Measurements from ENCODE around the gene ACAP2.
"Not testable (repeated sequence)": the region's sequence is repeated elsewhere in the genome, so short reads cannot be mapped to it uniquely, and the experiment has no call there.

ACAP2 gene

DNA sequence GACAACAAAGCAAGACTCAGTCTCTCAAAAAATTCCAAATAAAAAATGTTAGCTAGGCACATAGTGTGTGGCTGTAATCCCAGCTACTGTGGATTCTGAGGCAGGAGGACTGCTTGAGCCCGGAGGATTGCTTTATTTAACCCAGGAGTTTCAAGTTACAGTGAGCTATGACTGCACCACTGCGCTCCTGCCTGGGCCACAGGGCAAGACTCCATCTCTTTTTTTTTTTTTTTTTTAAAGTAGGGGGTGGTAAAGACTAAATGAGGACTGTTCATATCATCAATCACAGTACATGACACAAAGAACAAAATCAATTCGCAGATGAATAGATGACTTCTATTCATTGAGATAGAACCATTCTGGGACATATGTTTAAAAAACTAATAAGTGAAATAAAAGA lies 48.1 kb downstream of the ACAP2 start:
- in situ Hi-C loops (cut with MboI; ENCODE audit: low sequenced_read_pairs), result no loop called here

DNA sequence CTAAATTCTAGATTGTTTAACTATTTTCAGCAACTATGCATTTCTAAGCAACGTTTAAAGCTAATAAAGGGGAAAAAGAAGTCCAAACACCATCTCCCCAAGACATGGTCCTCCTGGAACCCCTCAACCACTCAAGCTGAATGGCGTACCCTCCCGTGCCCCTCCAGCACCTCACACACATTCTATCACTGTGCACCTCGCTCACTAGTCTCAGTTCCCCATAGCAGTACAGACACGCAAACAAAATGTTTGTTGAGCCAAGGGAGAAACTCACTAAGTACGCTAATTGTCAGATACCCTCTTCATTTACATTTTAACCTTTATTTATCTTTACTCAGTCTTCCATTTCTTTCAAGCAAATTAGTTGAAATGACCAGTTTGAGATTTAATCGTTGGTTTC lies 48.8 kb downstream of the ACAP2 start:
- in situ Hi-C loops (cut with MboI; ENCODE audit: low sequenced_read_pairs), result no loop called here

DNA sequence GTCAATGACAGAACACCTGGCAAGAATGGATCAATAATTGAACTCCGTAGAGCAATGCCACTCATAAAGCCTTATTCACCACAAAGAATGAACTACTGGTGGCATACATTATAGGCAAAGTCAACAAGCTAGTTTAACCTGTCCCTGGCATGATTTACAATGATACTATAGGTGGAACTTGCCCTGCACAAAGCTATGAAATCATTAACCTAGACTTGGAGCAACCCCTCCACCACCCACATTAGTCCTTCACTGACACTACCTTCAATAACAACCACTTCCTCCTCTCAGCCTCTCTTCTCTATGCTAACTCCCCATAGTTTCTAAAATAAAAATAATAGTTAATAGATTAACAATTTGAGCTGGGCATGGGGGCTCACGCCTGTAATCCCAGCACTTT lies 54.4 kb downstream of the ACAP2 start:
- in situ Hi-C loops (cut with MboI; ENCODE audit: low sequenced_read_pairs), result no loop called here

DNA sequence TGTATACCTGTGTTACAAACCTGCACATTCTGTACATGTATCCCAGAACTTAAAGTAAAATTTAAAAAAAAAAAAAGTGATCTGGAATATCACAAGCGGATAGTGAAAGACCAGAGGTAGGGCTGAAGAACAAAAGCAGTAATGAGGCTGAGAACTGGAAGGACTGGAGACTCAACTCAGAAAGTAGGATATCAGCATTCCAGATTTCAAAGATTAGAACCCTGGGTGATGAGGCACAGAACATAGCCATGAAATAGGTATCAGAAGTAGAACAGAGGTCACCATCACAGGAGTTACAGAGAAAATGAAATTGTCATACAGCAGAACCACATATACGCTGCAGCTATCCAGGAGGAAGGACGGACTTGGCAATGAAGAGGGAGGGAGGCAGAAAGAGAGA lies 56.1 kb downstream of the ACAP2 start:
- in situ Hi-C loops (cut with MboI; ENCODE audit: low sequenced_read_pairs), result no loop called here

DNA sequence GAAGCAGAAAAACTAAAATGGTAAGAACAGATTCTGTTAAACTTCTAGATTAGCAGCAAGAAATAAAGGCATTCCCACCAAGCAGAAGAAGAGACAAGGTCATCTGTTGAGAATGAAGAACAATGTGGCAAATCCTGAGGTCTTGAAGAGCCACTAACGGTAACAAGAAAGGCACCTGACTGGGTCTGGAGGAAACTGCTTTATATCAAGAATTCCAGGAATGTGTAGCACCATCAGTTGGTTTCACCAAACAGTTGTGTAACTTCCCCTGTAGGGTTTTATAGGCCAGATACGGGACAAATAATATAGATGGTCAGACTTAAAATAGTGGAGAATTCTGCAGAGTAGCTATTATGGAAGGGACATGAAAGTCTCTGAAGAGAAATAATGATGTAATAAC lies 57.3 kb downstream of the ACAP2 start:
- in situ Hi-C loops (cut with MboI; ENCODE audit: low sequenced_read_pairs), result no loop called here

DNA sequence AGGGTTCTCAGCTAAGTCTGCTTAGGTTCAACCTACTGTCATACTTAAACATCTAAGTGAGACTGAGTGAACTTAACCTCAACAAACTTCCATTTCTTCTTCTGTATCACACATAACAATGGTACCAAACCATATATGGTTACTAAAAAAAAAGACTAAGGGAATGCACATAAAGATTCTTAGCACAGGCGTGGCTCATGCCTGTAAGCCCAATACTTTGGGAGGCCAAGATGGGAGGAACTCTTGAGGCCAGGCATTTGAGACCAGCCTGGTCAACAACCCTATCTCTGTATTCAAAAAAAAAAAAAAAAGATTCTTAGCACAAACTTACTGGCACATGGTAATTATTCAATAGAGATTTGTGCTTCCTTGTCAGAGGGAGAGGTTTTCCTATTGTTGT lies 57.9 kb downstream of the ACAP2 start:
- in situ Hi-C loops (cut with MboI; ENCODE audit: low sequenced_read_pairs), result no loop called here

DNA sequence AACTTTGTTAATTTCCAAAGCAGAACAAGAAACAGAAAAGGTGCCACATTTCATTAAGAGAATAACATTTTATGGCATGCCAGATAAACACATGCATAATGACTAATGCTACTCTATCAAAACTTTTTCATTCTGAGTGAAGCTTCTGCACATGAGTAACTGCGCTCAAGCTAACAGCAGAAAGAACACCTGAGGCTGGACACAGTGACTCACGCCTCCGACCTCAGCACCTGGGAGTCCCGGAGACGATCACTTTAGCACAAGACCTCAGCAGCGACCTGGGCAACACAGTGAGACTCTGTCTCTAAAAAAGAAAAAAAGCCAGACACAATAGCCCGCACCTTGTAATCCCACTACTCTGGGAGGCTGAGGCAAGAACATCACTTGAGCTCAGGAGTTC lies 70.6 kb downstream of the ACAP2 start:
- in situ Hi-C loops (cut with MboI; ENCODE audit: low sequenced_read_pairs), result no loop called here

DNA sequence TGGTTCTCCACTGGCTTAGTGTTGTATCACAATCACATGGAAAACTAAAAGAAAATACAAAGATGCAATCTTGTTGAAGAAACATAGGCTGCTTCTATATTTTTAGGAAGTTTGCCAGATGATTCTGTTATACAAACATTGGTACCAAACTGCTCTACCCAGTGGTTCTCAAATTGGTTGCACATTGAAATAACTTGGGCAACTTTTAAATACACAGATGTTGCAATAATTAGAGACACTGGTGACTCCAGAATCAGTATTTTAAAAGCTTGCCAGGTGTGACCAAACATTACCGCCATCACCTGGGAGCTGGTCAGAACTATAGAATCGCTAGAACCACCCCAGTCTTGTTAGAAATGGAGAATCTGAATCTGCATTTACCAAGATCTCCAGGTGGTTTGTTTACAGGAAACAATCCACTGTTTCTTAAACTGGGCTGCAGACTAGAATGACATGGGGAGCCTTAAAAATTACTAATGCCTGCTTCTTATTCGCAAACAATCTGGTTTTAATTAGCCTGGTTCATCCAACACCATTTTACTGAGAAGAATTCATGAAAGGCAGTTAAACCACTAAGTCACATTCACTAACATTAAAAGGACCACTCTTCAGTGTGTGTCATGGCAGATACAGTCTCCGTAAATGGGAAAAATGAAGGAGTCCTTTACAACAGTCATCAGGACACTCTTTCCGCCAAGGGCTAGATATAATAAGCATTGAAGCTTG lies 76.5 kb downstream of the ACAP2 start:
- in situ Hi-C loops (cut with MboI; ENCODE audit: low sequenced_read_pairs), result no loop called here

DNA sequence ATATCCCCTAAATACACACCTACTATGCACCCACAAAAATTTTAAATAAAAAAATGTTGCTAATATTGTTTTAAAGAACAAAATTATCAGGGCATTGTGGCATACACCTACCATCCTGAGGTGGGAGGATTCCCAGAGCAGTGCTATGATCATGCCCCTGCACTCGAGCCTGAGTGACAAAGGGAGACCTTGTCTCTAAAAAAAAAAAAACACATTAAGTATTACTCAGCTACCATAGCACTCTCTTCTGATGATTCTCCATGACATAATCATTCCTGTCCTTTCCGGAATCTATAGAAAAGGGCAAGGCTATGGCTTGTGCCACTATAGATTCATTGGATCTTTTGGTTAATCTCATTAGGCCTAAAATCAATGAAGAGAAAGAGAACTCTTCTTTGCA lies 77.4 kb downstream of the ACAP2 start:
- in situ Hi-C loops (cut with MboI; ENCODE audit: low sequenced_read_pairs), result no loop called here

DNA sequence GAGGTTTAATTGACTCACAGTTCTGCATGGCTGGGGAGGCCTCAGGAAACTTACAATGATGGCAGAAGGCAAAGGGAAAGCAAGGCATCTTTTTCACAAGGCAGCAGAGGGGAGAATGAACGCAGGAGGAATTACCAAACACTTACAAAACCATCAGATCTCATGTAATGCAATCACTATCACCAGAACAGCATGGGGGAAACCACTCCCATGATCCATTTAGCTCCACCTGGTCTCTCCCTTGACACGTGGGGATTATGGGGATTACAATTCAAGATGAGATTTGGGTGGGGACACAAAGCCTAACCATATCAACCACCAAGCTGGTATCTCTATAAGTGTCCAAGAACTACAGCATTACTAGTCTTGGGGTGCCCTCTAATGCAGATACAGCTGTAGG lies 85.0 kb downstream of the ACAP2 start:
- in situ Hi-C loops (cut with MboI; ENCODE audit: low sequenced_read_pairs), result not testable (repeated sequence)

DNA sequence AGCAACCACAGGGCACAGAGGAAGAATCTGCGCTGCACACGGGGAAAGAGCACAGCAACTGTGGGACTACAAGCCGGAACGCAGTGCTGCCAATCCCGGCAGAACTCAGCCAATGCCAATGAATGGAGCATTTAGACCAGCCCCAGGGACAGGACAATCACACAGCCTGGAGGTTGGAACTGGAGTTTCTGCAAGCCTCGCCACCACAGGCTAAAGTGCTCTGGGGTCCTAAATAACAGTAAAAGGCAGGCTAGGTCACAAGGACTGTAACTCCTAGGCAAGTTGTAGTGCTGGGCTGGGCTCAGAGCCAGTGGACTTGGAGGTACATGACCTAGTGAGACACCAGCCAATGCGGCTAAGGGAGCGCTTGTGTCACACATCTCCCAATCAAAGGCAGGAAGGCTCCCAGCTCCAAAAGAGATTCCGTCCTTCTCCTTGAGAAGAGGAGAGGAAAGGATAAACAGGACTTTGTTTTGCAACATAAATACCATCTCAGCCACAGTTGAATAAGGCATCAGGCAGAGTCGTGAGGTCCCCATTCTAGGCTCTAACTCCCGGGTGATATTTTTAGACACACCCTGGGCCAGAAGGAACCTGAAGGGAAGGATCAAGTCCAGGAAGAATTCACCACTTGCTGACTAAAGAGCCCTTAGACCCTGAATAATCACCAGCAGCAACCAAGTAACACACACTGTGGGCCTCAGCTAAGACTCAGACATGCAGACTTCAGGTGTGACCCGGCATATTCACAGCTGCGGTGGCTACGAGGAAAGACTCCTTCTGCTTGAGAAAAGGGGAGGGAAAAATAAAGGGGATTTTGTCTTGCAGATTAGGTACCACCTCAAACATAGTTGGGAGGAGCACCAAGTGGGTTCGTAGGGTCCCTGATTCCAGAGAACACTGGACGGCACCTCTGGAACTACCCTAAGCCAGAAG lies 86.4 kb downstream of the ACAP2 start:
- in situ Hi-C loops (cut with MboI; ENCODE audit: low sequenced_read_pairs), result no loop called here

DNA sequence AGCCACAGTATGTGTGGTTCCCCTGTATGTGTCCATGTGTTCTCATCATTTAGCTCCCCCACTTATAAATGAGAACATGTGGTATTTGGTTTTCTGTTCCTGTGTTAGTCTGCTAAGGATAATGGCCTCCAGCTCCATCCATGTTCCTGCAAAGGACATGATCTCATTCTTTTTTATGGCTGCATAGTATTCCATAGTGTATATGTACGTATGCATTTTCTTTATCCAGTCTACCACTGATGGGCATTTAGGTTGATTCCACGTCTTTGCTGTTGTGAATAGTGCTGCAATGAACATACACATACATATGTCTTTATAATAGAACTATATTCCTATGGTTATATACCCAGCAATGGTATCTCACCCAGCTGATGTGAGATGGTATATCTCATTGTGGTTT lies 88.8 kb downstream of the ACAP2 start:
- in situ Hi-C loops (cut with MboI; ENCODE audit: low sequenced_read_pairs), result not testable (repeated sequence)

DNA sequence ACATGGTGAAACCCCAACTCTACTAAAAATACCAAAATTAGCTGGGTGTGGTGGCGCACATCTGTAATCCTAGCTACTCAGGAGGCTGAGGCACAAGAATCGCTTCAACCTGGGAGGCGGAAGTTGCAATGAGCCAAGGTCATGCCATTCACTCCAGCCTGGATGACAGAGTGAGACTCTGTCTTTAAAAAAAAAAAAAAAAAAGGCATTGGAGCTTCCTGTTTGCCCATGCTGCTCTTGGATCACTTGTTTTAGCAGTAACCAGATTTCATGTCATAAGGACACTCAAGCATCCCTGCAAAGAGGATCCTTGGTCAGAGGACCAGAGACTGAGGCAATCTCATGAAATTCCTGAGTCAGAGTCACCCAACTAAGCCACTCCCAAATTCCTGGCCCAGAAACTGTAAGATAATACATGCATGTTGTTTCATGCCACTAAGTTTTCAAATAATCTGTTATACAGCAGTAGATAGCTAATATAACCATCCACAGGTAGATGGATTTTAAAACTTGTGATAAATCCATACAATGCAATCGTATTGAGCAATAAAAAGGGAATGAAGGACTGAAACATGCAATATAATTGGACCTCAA lies 89.8 kb downstream of the ACAP2 start:
- in situ Hi-C loops (cut with MboI; ENCODE audit: low sequenced_read_pairs), result no loop called here

DNA sequence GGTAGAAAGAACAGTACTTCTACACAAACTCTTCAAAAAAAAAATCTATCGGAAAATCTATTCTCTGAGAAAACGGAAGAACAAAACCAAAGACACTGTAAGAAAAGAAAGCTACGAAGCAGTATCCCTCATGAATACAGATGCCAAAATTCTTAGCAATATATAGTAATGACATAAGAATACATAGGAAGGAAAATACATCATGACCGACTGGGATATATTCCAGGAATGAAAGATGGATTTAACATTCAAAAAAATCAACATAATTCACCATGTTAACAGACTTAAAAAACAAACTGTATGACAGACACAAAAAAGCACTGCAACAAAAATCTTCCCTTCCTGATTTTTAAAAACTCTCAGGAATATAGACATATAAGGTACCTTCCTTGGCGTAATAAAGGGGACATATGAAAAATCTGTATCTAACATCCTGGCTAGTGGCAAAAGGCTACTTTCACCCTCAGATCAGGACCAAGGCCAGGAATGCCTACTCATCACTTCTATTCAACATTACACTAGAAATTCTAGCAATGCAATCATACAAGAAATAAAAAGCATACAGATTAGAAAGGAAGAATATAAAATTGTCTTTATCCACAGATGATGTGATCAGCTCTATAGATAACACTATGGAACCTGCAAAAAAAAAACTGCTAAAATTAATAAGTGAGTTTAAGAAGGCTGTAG lies 94.2 kb downstream of the ACAP2 start:
- in situ Hi-C loops (cut with MboI; ENCODE audit: low sequenced_read_pairs), result no loop called here

DNA sequence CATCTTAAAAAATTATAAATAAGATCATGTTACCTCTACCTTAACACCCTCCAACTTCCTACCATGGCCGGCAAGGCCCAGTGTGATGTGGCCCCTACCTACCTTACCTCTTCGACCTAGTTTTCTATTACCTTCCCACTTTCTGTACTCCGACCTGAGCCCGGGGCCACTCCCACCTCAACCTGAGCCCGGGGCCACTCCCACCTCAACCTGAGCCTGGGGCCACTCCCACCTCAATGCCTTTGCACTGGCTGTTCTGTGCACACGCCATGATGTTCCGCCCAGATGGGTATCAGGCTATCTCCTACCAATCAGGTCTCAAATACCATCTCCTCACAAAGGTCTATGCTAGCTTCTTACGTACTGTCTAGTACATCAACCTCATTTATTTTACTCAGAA lies 105.1 kb downstream of the ACAP2 start:
- in situ Hi-C loops (cut with MboI; ENCODE audit: low sequenced_read_pairs), result no loop called here

DNA sequence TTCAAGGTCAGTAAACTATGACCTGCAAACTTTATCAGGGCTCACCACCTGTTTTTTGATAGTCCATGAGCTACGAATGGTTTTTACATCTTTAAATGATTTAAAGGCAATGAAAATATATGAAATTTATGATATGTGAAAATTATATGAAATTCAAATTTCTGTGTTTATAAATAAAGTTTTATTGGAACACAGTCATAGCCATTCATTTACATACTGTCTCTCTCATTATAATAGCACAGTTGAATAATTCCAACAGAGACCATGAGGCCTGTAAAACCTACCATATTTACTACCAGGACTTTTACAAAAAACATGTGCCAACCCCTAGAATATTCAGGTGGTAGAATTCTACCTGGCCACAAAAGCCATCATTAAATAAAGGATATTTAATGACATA lies 107.9 kb downstream of the ACAP2 start:
- in situ Hi-C loops (cut with MboI; ENCODE audit: low sequenced_read_pairs), result no loop called here

DNA sequence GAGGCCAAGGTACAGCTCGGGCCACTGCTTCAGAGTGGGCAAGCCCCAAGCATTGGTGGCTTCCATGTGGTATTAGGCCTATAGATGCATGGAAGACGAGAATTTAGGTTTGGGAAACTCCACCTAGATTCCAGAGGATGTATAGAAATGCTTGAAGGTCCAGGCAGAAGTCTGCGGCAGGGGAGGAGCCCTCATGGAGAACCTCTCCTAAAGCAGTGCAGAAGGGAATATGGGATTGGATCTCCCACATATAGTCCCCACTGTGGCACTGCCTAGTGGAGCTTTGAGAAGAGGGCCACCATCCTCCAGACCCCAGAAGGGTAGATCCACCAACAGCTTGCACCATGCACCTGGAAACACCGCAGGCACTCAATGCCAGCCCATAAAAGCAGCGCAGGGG lies 123.8 kb downstream of the ACAP2 start:
- in situ Hi-C loops (cut with MboI; ENCODE audit: low sequenced_read_pairs), result no loop called here

DNA sequence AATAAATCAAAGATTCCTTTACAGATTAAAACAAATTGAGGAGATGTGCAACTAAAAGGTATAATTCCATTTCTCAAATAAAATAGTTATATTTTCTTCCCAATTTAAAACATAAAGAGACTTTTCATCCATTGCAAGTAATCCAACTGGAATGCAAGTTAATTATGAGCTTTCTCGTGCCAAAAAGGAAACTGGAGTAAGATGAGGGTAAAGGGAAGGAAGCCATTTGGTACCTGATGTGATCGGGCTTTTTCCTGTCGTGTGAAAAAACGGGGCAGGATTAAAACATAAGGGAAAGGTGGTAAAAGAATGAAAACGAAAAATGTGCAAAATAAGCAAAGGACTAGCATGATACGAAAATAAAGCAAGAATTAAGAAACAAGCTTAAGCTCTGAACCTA lies 130.1 kb downstream of the ACAP2 start:
- in situ Hi-C loops (cut with MboI; ENCODE audit: low sequenced_read_pairs), result no loop called here

DNA sequence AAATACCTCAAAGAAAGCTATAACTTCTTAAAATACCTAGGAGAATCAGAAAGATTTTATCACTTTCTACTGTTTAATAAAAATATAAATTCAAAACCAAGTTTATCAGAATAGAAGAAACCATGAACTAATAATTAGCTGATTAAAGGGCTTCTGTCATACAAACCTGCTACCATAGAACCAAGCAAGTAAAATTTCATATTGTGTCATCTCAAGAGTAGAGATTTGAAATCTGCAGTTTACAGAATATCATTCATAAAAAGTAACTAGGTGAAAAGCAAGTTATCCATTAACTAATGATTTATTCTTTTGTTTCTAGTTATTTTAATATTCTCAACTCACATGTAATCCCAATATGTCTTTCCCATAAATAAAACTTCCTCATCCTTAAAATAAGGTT lies 135.1 kb downstream of the ACAP2 start:
- in situ Hi-C loops (cut with MboI; ENCODE audit: low sequenced_read_pairs), result no loop called here

DNA sequence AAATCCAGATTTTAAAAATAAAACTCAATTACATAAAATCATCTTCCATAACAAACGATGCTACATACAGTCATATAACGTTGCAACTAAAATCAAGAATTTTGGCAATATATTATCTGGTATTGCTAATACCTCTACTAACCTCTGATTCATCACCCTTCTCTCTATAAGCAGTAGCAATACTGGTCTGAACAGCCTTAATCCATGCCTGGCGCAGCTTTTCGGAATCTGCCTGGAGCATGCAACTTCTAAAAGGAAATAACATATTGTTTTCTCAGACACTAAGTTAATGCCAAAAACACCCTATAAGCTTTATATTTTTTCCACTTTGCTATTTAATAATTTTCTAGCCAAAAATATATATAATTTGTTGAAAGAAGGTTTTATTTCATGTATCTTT lies 136.5 kb downstream of the ACAP2 start:
- in situ Hi-C loops (cut with MboI; ENCODE audit: low sequenced_read_pairs), result no loop called here

DNA sequence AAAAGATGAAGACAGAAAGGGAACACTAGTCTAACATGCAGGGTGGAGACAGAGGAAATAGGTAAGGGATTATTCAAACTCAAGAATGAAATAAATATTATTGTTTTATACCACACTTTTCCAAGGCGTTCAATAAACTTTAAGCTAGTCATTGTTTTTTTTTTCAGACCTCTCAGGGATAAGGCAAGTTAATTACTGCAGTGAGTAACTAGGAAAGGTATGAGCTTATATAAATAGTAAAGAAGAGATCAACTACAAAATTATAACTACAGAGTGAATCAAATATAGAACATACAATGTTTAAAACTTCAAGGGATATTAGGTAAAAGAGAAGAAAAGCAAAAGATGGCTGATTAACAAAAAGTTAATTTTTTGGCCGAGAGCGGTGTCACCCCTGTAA lies 140.4 kb downstream of the ACAP2 start:
- in situ Hi-C loops (cut with MboI; ENCODE audit: low sequenced_read_pairs), result no loop called here

Data from hTERT RPE-1 (cell line).